Activated CD4-positive, alpha-beta T cell treated with anti-CD3 and anti-CD28 coated beads, Interleukin-2, amount 50 U/mL, for 24 hours (primary cell): ENCODE measurements around the gene GPC5.
"Not testable (repeated sequence)": the region's sequence is repeated elsewhere in the genome, so short reads cannot be mapped to it uniquely, and the experiment has no call there.

Experiments used
- DNase-seq, 2 donors: peaks; one replicate each; pipeline ENCODE4 v3.0.0-alpha.2; 2020; ENCODE audit warnings: low read depth in 1 of 2, low spot score in 1 of 2

Gene GPC5

GRCh38 chr13:92805766-92806165, 1407.3 kb downstream of the GPC5 start:
- DNase-seq, result no peak

GRCh38 chr13:92806215-92806614, 1407.8 kb downstream of the GPC5 start:
- DNase-seq, result no peak

GRCh38 chr13:92807353-92807752, 1408.9 kb downstream of the GPC5 start:
- no peak for DNase-seq

- no peak for DNase-seq
Measured at GRCh38 chr13:92807966-92808365, 1409.5 kb downstream of the GPC5 start.

GRCh38 chr13:92821324-92821723, 1422.9 kb downstream of the GPC5 start:
- no peak for DNase-seq

GRCh38 chr13:92823059-92823458, 1424.6 kb downstream of the GPC5 start:
- DNase-seq, result no peak

- no peak for DNase-seq
Measured at GRCh38 chr13:92825938-92826596, 1427.6 kb downstream of the GPC5 start.

GRCh38 chr13:92827503-92827902, 1429.1 kb downstream of the GPC5 start:
- no peak for DNase-seq

- no peak for DNase-seq
Measured at GRCh38 chr13:92829930-92830329, 1431.5 kb downstream of the GPC5 start.

- no peak for DNase-seq
Measured at GRCh38 chr13:92830821-92831220, 1432.4 kb downstream of the GPC5 start.

GRCh38 chr13:92833071-92833470, 1434.7 kb downstream of the GPC5 start:
- no peak for DNase-seq

- no peak for DNase-seq
Measured at GRCh38 chr13:92836171-92836570, 1437.8 kb downstream of the GPC5 start.

GRCh38 chr13:92838786-92839185, 1440.4 kb downstream of the GPC5 start:
- no peak for DNase-seq

- DNase-seq, result no peak
Measured at GRCh38 chr13:92842145-92842544, 1443.7 kb downstream of the GPC5 start.

- no peak for DNase-seq
Measured at GRCh38 chr13:92843549-92843948, 1445.1 kb downstream of the GPC5 start.

- no peak for DNase-seq
Measured at GRCh38 chr13:92849381-92849780, 1451.0 kb downstream of the GPC5 start.

- no peak for DNase-seq
Measured at GRCh38 chr13:92864584-92865284, 1466.3 kb downstream of the GPC5 start.

GRCh38 chr13:92873029-92873428, 1474.6 kb downstream of the GPC5 start:
- DNase-seq, result no peak

GRCh38 chr13:92886535-92887077, 1488.2 kb downstream of the GPC5 start:
- no peak for DNase-seq

- no peak for DNase-seq
Measured at GRCh38 chr13:92894447-92894846, 1496.0 kb downstream of the GPC5 start.

GRCh38 chr13:92896842-92897241, 1498.4 kb downstream of the GPC5 start:
- no peak for DNase-seq

GRCh38 chr13:92898946-92899345, 1500.5 kb downstream of the GPC5 start:
- DNase-seq, result not testable (repeated sequence)

GRCh38 chr13:92900446-92900845, 1502.0 kb downstream of the GPC5 start:
- no peak for DNase-seq
